Body of pancreas (tissue), 4 donors: ENCODE measurements around the gene CHP2. TPM values are rescaled to one million over a fixed set of nuclear protein-coding genes. Genes with fewer than 3 reads are reported as not detected.

Experiments used
- ATAC-seq: fragments of 150-250 bp; one replicate; pipeline ENCODE4 v1.9.1; 2016
- DNase-seq, 4 donors: peaks; one replicate each; pipeline ENCODE4 v3.0.0-alpha.2; 2019
- H3K27ac ChIP-seq, 4 donors: fragments of 200-600 bp; sonication (generic); 1 replicate in 3 of 4; 2 replicates in 1 of 4; pipeline versions ENCODE4 v1.5.1 to v1.6.1; 2016 to 2019; ENCODE audit warnings: mild to moderate bottlenecking in 1 of 4, mixed read lengths in 1 of 4, moderate library complexity in 1 of 4
- H3K27me3 ChIP-seq, 2 donors: fragments of 200-600 bp; sonication (generic); one replicate each; pipeline ENCODE4 v1.6.0; 2016; ENCODE audit warnings: mild to moderate bottlenecking in 1 of 2
- H3K36me3 ChIP-seq, 2 donors: fragments of 200-600 bp; sonication (generic); replicated peaks in 1 of 2; 2 replicates each; pipeline ENCODE4 v1.5.1; 2016; ENCODE audit warnings: low read depth in 2 of 2; ENCODE audit not compliant: insufficient read depth in 1 of 2
- H3K4me1 ChIP-seq: fragments of 200-600 bp; sonication (generic); one replicate; pipeline ENCODE4 v1.6.0; 2016
- H3K4me3 ChIP-seq, 2 donors: fragments of 200-600 bp; sonication (generic); 1 replicate in 1 of 2; 2 replicates in 1 of 2; pipeline ENCODE4 v1.5.1; 2016 to 2019
- H3K9me3 ChIP-seq, 3 donors: fragments of 200-600 bp; sonication (generic); 1 replicate in 2 of 3; 2 replicates in 1 of 3; pipeline ENCODE4 v1.5.1; 2016
- CTCF ChIP-seq, 7 experiments: fragments of 450-650 bp in 4 of 7; fragments of 200-600 bp in 3 of 7; sonication (generic) in 3 of 7; IDR thresholded peaks; one replicate each; pipeline ENCODE4 v1.5.1; 2016 to 2019; ENCODE audit warnings: antibody characterized with exemption in 7 of 7
- POLR2A ChIP-seq, 3 donors: fragments of 450-650 bp; IDR thresholded peaks; one replicate each; pipeline ENCODE4 v1.6.1; 2016; ENCODE audit warnings: antibody characterized with exemption in 3 of 3, mild to moderate bottlenecking in 2 of 3
- WGBS, 2 donors: methylation state at CpG; one replicate each; pipeline ENCODE4 v1.1.5; 2017; 5-methylcytosine and 5-hydroxymethylcytosine counted together
- intact Hi-C: fragments of 100-400 bp; cut with DNase I; formaldehyde crosslinking; loops from one replicate; pipeline ENCODE4 v1.15.1; 2023
- total RNA-seq, 2 donors: library from RNA; depleted of rRNA; stranded (reverse); fragments of >200 nt; gene quantifications; one replicate each; pipeline ENCODE4 v1.1.0, GENCODE V29; 2016

The CHP2 gene
- total RNA-seq, 2 donors from 2014 or later: not detected

- TF ChIP-seq CTCF (IDR thresholded peaks at IDR 0.05) (no peak), POLR2A (IDR thresholded peaks at IDR 0.05) (no peak)
- Histone ChIP-seq H3K27ac (no peak overlapping the region), H3K27me3 (peaks cover 0 to 23% of the 10 kb centered on the region in 2 donors), H3K4me3 (no peak overlapping the region), H3K9me3 (no peaks in the 10 kb centered on the region), H3K36me3 (no peaks in the 10 kb centered on the region), H3K4me1 (peaks cover 12% of the 10 kb centered on the region)
- DNase-seq (no peak), ATAC-seq (no peak)
- intact Hi-C loops: no loop called here
- 19 to 31% methylated on average over 15 of the region's 15 CpGs for WGBS, 2 donors
These were observed 621 bp downstream of the CHP2 start for GRCh38 chr16:23755484-23755809.

GRCh38 chr16:23757116-23757515 is 2.3 kb downstream of the CHP2 start:
- DNase-seq (no peak), ATAC-seq (no peak)
- H3K9me3 ChIP-seq: no peaks in the 10 kb centered on the region
- H3K36me3 ChIP-seq: no peaks in the 10 kb centered on the region
- H3K27me3 ChIP-seq: peaks cover 0 to 23% of the 10 kb centered on the region in 2 donors
- 66 to 67% methylated on average over 9 of the region's 9 CpGs for WGBS, 2 donors
- intact Hi-C loops: no loop called here
- TF ChIP-seq POLR2A (IDR thresholded peaks at IDR 0.05) (no peak), CTCF (IDR thresholded peaks at IDR 0.05) (no peak)
- H3K4me3 ChIP-seq: no peak overlapping the region
- peaks cover 12% of the 10 kb centered on the region for H3K4me1 ChIP-seq
- H3K27ac ChIP-seq: no peak overlapping the region

- no peaks in the 10 kb centered on the region for H3K9me3 ChIP-seq
- ATAC-seq (no peak), DNase-seq (no peak)
- peaks cover 12% of the 10 kb centered on the region for H3K4me1 ChIP-seq
- no peak overlapping the region for H3K27ac ChIP-seq
- H3K4me3 ChIP-seq: no peak overlapping the region
- intact Hi-C loops: no loop called here
- 66 to 78% methylated on average over 6 of the region's 6 CpGs for whole genome bisulfite sequencing, 2 donors
- H3K27me3 ChIP-seq: peaks cover 0 to 23% of the 10 kb centered on the region in 2 donors
- H3K36me3 ChIP-seq: no peaks in the 10 kb centered on the region
- no peak for TF ChIP-seq POLR2A (IDR thresholded peaks at IDR 0.05)
- no peak for TF ChIP-seq CTCF (IDR thresholded peaks at IDR 0.05)
These were observed 3.3 kb downstream of the CHP2 start for GRCh38 chr16:23757937-23758619.

GRCh38 chr16:23765933-23766332 is 11.1 kb downstream of the CHP2 start:
- no peaks in the 10 kb centered on the region for H3K9me3 ChIP-seq
- no peak overlapping the region for H3K27ac ChIP-seq
- ATAC-seq (no peak), DNase-seq (no peak)
- no peaks in the 10 kb centered on the region for H3K36me3 ChIP-seq
- no peaks in the 10 kb centered on the region for H3K27me3 ChIP-seq
- no peak overlapping the region for H3K4me3 ChIP-seq
- TF ChIP-seq POLR2A (IDR thresholded peaks at IDR 0.05): no peak
- TF ChIP-seq CTCF (IDR thresholded peaks at IDR 0.05): no peak
- intact Hi-C loops: no loop called here
- no peaks in the 10 kb centered on the region for H3K4me1 ChIP-seq

- no peaks in the 10 kb centered on the region for H3K27me3 ChIP-seq
- no peak overlapping the region for H3K4me3 ChIP-seq
- TF ChIP-seq POLR2A (IDR thresholded peaks at IDR 0.05) (no peak), CTCF (IDR thresholded peaks at IDR 0.05) (no peak)
- no peaks in the 10 kb centered on the region for H3K9me3 ChIP-seq
- DNase-seq: no peak
- no peak for ATAC-seq
- intact Hi-C loops: no loop called here
- no peaks in the 10 kb centered on the region for H3K36me3 ChIP-seq
- H3K27ac ChIP-seq: no peak overlapping the region
- H3K4me1 ChIP-seq: no peaks in the 10 kb centered on the region
- WGBS, 2 donors: 80 to 81% methylated on average over 2 of the region's 2 CpGs
These were observed 13.8 kb downstream of the CHP2 start for GRCh38 chr16:23768581-23768980.
